SK-N-SH (cell line): ENCODE measurements around the gene CLEC16A. TPM values are rescaled to one million over a fixed set of nuclear protein-coding genes. Genes with fewer than 3 reads are reported as not detected.

Experiments used
- CTCF ChIA-PET: fragments of 300-600, 350-600 bp; formaldehyde crosslinking; extraction: SDS; loops from one replicate; lab custom pipeline; 2021; lab: Yijun Ruan, JAX
- POLR2A ChIA-PET: fragments of 350-600 bp; sonication (Branson Sonifier 250); formaldehyde crosslinking; extraction: SDS; loops from one replicate; lab custom pipeline; 2020; ENCODE audit warnings: antibody characterized with exemption, inconsistent platforms; lab: Yijun Ruan, JAX
- DNase-seq: peaks from one replicate; pipeline ENCODE4 v3.0.0; 2012
- H2AFZ ChIP-seq: fragments of 200-600 bp; sonication (generic); 2 replicates; pipeline ENCODE4 v1.8.1; 2016; ENCODE audit warnings: antibody characterized with exemption, mild to moderate bottlenecking, low read depth
- H3F3A ChIP-seq: fragments of 200-600 bp; sonication (generic); replicated peaks from 2 replicates; pipeline ENCODE3; 2016; ENCODE audit warnings: antibody characterized with exemption, mild to moderate bottlenecking; ENCODE audit not compliant: insufficient read depth
- H3K27ac ChIP-seq, 2 experiments: fragments of 200-500 bp in 1 of 2; fragments of 200-600 bp in 1 of 2; sonication (Bioruptor generic) in 1 of 2; sonication (generic), shearing (Covaris generic) in 1 of 2; 2 replicates each; pipeline versions ENCODE4 v1.5.1 to v1.6.1; 2014 to 2016; ENCODE audit warnings: low read depth in 2 of 2, inconsistent platforms in 1 of 2, low read length in 1 of 2, mild to moderate bottlenecking in 1 of 2, mixed read lengths in 1 of 2
- H3K27me3 ChIP-seq: fragments of 200-600 bp; sonication (generic), shearing (Covaris generic); 2 replicates; pipeline ENCODE4 v1.6.1; 2016; ENCODE audit warnings: mixed run types; ENCODE audit not compliant: insufficient read depth
- H3K36me3 ChIP-seq, 2 experiments: fragments of 200-500 bp in 1 of 2; fragments of 200-600 bp in 1 of 2; sonication (Bioruptor generic) in 1 of 2; sonication (generic) in 1 of 2; replicated peaks in 1 of 2; 2 replicates each; pipeline versions ENCODE3 to v1.5.1; 2014 to 2016; ENCODE audit warnings: low read length in 1 of 2, mild to moderate bottlenecking in 1 of 2; ENCODE audit not compliant: insufficient read depth in 2 of 2, control insufficient read depth in 1 of 2
- H3K4me1 ChIP-seq, 2 experiments: fragments of 200-500 bp in 1 of 2; fragments of 200-600 bp in 1 of 2; sonication (Bioruptor generic) in 1 of 2; sonication (generic), shearing (Covaris generic) in 1 of 2; 2 replicates each; pipeline versions ENCODE4 v1.5.1 to v1.6.1; 2014 to 2016; ENCODE audit warnings: low read depth in 1 of 2, low read length in 1 of 2, mixed run types in 1 of 2; ENCODE audit not compliant: insufficient read depth in 2 of 2, control insufficient read depth in 1 of 2
- H3K4me2 ChIP-seq: fragments of 200-600 bp; sonication (generic), shearing (Covaris generic); 2 replicates; pipeline ENCODE4 v1.6.1; 2017; ENCODE audit warnings: mixed run types
- H3K4me3 ChIP-seq, 2 experiments: fragments of 200-500 bp in 1 of 2; fragments of 200-600 bp in 1 of 2; sonication (Bioruptor generic) in 1 of 2; sonication (generic), shearing (Covaris generic) in 1 of 2; 2 replicates each; pipeline versions ENCODE4 v1.5.1 to v1.8.1; 2014 to 2016; ENCODE audit warnings: low read depth in 2 of 2, inconsistent platforms in 1 of 2, low read length in 1 of 2, mild to moderate bottlenecking in 1 of 2, mixed read lengths in 1 of 2, moderate library complexity in 1 of 2
- H3K79me2 ChIP-seq: fragments of 200-600 bp; sonication (generic); 2 replicates; pipeline ENCODE4 v1.8.1; 2017; ENCODE audit warnings: mild to moderate bottlenecking; ENCODE audit not compliant: insufficient read depth
- H3K9ac ChIP-seq: fragments of 200-600 bp; sonication (generic); 2 replicates; pipeline ENCODE4 v1.6.1; 2017; ENCODE audit warnings: mixed run types
- H3K9me2 ChIP-seq: fragments of 200-600 bp; sonication (generic); 2 replicates; pipeline ENCODE4 v1.6.1; 2017; ENCODE audit warnings: mixed run types
- H3K9me3 ChIP-seq: fragments of 200-600 bp; sonication (generic); 2 replicates; pipeline ENCODE4 v1.6.1; 2017; ENCODE audit warnings: mixed run types, mild to moderate bottlenecking, moderate library complexity
- H4K20me1 ChIP-seq: fragments of 200-600 bp; sonication (generic); 2 replicates; pipeline ENCODE4 v1.6.1; 2017; ENCODE audit warnings: mild to moderate bottlenecking, mixed run types; ENCODE audit not compliant: insufficient read depth
- FOXJ3 ChIP-seq: sonication (generic); formaldehyde crosslinking; IDR thresholded peaks from 2 replicates; pipeline ENCODE4 v1.5.1; 2020; ENCODE audit warnings: mild to moderate bottlenecking, missing genetic modification reagents
- FOXM1 ChIP-seq: IDR thresholded peaks from 2 replicates; pipeline ENCODE4 v1.4.0; 2012; ENCODE audit warnings: low read depth, mild to moderate bottlenecking
- GABPA ChIP-seq: IDR thresholded peaks from 2 replicates; pipeline ENCODE4 v1.4.0; 2012; ENCODE audit warnings: low read depth, mild to moderate bottlenecking
- GATA2 ChIP-seq: sonication (generic); formaldehyde crosslinking; IDR thresholded peaks from 2 replicates; pipeline ENCODE4 v1.5.0; 2020; ENCODE audit warnings: mild to moderate bottlenecking, missing genetic modification reagents
- NFIC ChIP-seq: IDR thresholded peaks from 2 replicates; pipeline ENCODE4 v1.4.0; 2012; ENCODE audit warnings: borderline replicate concordance
- NRF1 ChIP-seq: IDR thresholded peaks from 2 replicates; pipeline ENCODE4 v1.6.1; 2012; ENCODE audit warnings: low read depth, mild to moderate bottlenecking, low read length
- PBX3 ChIP-seq: IDR thresholded peaks from 2 replicates; pipeline ENCODE4; 2012
- RAD21 ChIP-seq: IDR thresholded peaks from 2 replicates; pipeline ENCODE4 v1.6.1; 2012; ENCODE audit warnings: mild to moderate bottlenecking, low read length
- REST ChIP-seq: IDR thresholded peaks from 2 replicates; pipeline ENCODE4 v1.6.1; 2012; ENCODE audit warnings: mild to moderate bottlenecking, low read depth, low read length, moderate library complexity
- RFX5 ChIP-seq: IDR thresholded peaks from 2 replicates; pipeline ENCODE4 v1.6.1; 2012; ENCODE audit warnings: mild to moderate bottlenecking, improper control_type of control experiment, low read length
- SIN3A ChIP-seq: IDR thresholded peaks from 2 replicates; pipeline ENCODE4 v1.6.1; 2012; ENCODE audit warnings: low read depth, mild to moderate bottlenecking, low read length, moderate library complexity, borderline replicate concordance
- SMC3 ChIP-seq: IDR thresholded peaks from 2 replicates; pipeline ENCODE4 v1.6.1; 2012; ENCODE audit warnings: low read depth, low read length, improper control_type of control experiment
- TAF1 ChIP-seq: IDR thresholded peaks from 2 replicates; pipeline ENCODE4 v1.6.1; 2012; ENCODE audit warnings: low read depth, mild to moderate bottlenecking, low read length, moderate library complexity, borderline replicate concordance
- TEAD4 ChIP-seq: IDR thresholded peaks from 2 replicates; pipeline ENCODE4 v1.4.0; 2012; ENCODE audit warnings: mild to moderate bottlenecking, borderline replicate concordance; ENCODE audit not compliant: insufficient read depth
- YY1 ChIP-seq: IDR thresholded peaks from 2 replicates; pipeline ENCODE4 v1.4.0; 2012; ENCODE audit warnings: low read depth, mild to moderate bottlenecking
- WGBS: methylation state at CpG from one replicate; pipeline ENCODE4 v1.1.6; 2017; ENCODE audit warnings: low lambda C conversion rate; 5-methylcytosine and 5-hydroxymethylcytosine counted together
- polyA plus RNA-seq, 3 experiments: library from polyadenylated mRNA; depleted of rRNA; stranded (reverse); fragments of >200 nt; gene quantifications; 2 replicates each; pipeline ENCODE4 v1.2.3, GENCODE V29; 2012
- TF ChIP-seq, protein P1 (sequence below): fragments of 150-350 bp; IDR thresholded peaks from 2 replicates; pipeline ENCODE4 v1.6.1; 2017; ENCODE audit warnings: antibody characterized with exemption, low read length, low read depth, borderline replicate concordance
- TF ChIP-seq, protein P2 (sequence below): IDR thresholded peaks from 2 replicates; pipeline ENCODE4 v1.4.0; 2012; ENCODE audit warnings: low read depth, borderline replicate concordance

The CLEC16A gene
- polyA plus RNA-seq, 1 of the 3 experiments (the other 2 are of a cell fraction) = 13.7 TPM

DNA sequence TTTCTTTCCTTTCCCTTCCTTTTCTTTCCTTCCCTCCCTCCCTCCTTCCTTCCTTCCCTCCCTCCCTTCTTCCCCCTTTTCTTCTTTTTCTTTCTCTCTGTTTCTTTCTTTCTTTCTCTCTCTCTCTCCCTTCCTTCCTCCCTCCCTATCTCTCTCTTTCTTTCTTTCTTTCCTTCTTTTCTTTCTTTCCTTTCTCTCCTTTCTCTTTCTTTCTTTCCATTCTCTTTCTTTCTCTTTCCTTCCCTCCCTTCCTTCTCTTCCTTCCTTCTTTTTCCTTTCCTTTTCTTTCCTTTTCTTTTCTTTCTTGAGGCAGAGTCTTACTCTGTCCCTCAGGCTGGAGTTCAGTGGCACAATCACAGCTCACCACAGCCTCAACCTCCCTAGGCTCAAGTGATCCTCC is 33.1 kb upstream of the CLEC16A start:
- no peak overlapping the region for H3K4me2 ChIP-seq
- H3F3A ChIP-seq = no peaks in the 10 kb centered on the region
- H3K9ac ChIP-seq = no peak overlapping the region
- H3K9me3 ChIP-seq = no peaks in the 10 kb centered on the region
- no peaks in the 10 kb centered on the region for H4K20me1 ChIP-seq
- TF ChIP-seq, protein P1, sequence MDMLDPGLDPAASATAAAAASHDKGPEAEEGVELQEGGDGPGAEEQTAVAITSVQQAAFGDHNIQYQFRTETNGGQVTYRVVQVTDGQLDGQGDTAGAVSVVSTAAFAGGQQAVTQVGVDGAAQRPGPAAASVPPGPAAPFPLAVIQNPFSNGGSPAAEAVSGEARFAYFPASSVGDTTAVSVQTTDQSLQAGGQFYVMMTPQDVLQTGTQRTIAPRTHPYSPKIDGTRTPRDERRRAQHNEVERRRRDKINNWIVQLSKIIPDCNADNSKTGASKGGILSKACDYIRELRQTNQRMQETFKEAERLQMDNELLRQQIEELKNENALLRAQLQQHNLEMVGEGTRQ = no peak
- TF ChIP-seq TAF1 (no peak), SMC3 (no peak), YY1 (no peak), NFIC (no peak), GABPA (no peak), GATA2 (CRISPR knock-in tag) (no peak), SIN3A (no peak), PBX3 (no peak), NRF1 (no peak), TEAD4 (no peak), FOXM1 (no peak)
- TF ChIP-seq, protein P2, sequence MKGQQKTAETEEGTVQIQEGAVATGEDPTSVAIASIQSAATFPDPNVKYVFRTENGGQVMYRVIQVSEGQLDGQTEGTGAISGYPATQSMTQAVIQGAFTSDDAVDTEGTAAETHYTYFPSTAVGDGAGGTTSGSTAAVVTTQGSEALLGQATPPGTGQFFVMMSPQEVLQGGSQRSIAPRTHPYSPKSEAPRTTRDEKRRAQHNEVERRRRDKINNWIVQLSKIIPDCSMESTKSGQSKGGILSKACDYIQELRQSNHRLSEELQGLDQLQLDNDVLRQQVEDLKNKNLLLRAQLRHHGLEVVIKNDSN = no peak
- H3K9me2 ChIP-seq = no peaks in the 10 kb centered on the region
- no peak overlapping the region for H3K4me3 ChIP-seq
- 0 out of 2 replicates have a peak, but pooled peaks cover 6% of the 10 kb centered on the region for H3K27me3 ChIP-seq
- POLR2A ChIA-PET = no interaction called here
- no peak for DNase-seq
- no peak overlapping the region for H3K27ac ChIP-seq
- no peaks in the 10 kb centered on the region for H3K36me3 ChIP-seq
- CTCF ChIA-PET = interaction anchor here (1.0 to 3.3 kb wide), 3 partner anchors 7 to 397 kb away, joined by 3 to 24 read pairs (median 3); no protein-coding TSS in a partner anchor
- no peaks in the 10 kb centered on the region for H3K4me1 ChIP-seq
- no peak overlapping the region for H2AFZ ChIP-seq
- H3K79me2 ChIP-seq = no peaks in the 10 kb centered on the region

DNA sequence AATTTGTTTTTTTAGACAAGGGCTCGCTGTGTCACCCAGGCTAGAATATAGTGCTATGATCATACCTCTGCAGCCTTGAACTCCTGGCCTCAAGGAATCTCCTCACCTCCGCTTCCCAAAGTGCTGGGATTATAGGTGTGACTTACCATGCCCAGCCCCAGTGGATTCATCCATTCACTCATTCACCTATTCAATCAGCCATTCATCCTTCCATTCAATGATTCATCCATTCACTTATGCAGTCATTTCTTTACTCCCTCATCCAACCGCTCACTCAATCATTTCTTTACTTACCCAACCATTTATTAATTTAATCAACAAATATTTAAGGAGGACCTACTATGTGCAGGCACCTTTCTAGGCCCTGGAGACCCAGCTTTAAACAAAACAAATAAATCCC is 27.8 kb upstream of the CLEC16A start:
- no peaks in the 10 kb centered on the region for H3K27me3 ChIP-seq
- H3K9me2 ChIP-seq = no peaks in the 10 kb centered on the region
- 57% methylated on average over 3 of the region's 3 CpGs for WGBS
- ChIA-PET CTCF (interaction anchor here (0.7 to 3.5 kb wide), 5 partner anchors 14 to 402 kb away, joined by 3 to 30 read pairs (median 3); no protein-coding TSS in a partner anchor), POLR2A (no interaction called here)
- no peaks in the 10 kb centered on the region for H4K20me1 ChIP-seq
- H3K4me2 ChIP-seq = no peak overlapping the region
- H3K36me3 ChIP-seq = no peaks in the 10 kb centered on the region
- TF ChIP-seq TAF1 (no peak), SIN3A (no peak), REST (no peak), FOXJ3 (CRISPR knock-in tag) (no peak), NRF1 (no peak), RAD21 (no peak), RFX5 (no peak)
- TF ChIP-seq, protein P2 = no peak
- H3K79me2 ChIP-seq = no peaks in the 10 kb centered on the region
- H3K9me3 ChIP-seq = no peaks in the 10 kb centered on the region
- no peak overlapping the region for H3K4me3 ChIP-seq
- peaks cover 5% of the 10 kb centered on the region for H3F3A ChIP-seq
- H2AFZ ChIP-seq = no peak overlapping the region
- no peak for DNase-seq
- no peak overlapping the region for H3K9ac ChIP-seq
- H3K27ac ChIP-seq = no peak overlapping the region
- H3K4me1 ChIP-seq = peaks cover 0 to 8% of the 10 kb centered on the region in 2 experiments; a peak in 1 of 4 replicates
